Mammary epithelial cell (primary cell): ENCODE results near the gene CTNNBL1.

Source experiments
- CTCF ChIP-seq, 2 donors: IDR thresholded peaks in 1 of 2; conservative IDR thresholded peaks in 1 of 2; 2 replicates each; pipeline ENCODE4 v1.5.1; 2011 to 2012; ENCODE audit warnings: inconsistent platforms in 2 of 2, low read length in 2 of 2, mild to moderate bottlenecking in 2 of 2, control low read depth in 1 of 2, low read depth in 1 of 2; ENCODE audit not compliant: insufficient read depth in 1 of 2; ENCODE audit errors: extremely low read depth in 1 of 2
- EZH2 ChIP-seq: IDR thresholded peaks from 2 replicates; pipeline ENCODE4 v1.6.1; 2012; ENCODE audit warnings: low read length, inconsistent platforms, borderline replicate concordance

GRCh38 chr20:37699202-37699601, 5.4 kb downstream of the CTNNBL1 start:
- no peak for TF ChIP-seq CTCF (conservative IDR thresholded peaks at IDR 0.05 in 1 of 2, IDR thresholded peaks at IDR 0.05 in 1 of 2; ENCODE audit: extremely low read depth in 1 of 2, insufficient read depth in 1 of 2, low read depth in 1 of 2, low read length in 2 of 2)
- TF ChIP-seq EZH2: no peak
